Bronchial epithelial cell (primary cell): ENCODE data around the gene PDE8A. TPM values are rescaled to one million over a fixed set of nuclear protein-coding genes. Genes with fewer than 3 reads are reported as not detected.

ENCODE experiments used
- DNase-seq: peaks from one replicate; pipeline ENCODE4 v3.0.0-alpha.2; 2010; ENCODE audit warnings: low read depth
- FAIRE-seq: peaks from 2 replicates; lab custom pipeline; 2011; peaks lifted over from hg19 to GRCh38; lab: Jason Lieb, UNC
- H3K27me3 ChIP-seq: 2 replicates; pipeline ENCODE4 v1.5.1; 2011; ENCODE audit warnings: low read length; ENCODE audit not compliant: control insufficient read depth, insufficient read depth
- H3K36me3 ChIP-seq: 2 replicates; pipeline ENCODE4 v1.5.1; 2011; ENCODE audit warnings: low read length; ENCODE audit not compliant: control insufficient read depth, insufficient read depth
- H3K4me3 ChIP-seq: 2 replicates; pipeline ENCODE4 v1.5.1; 2011; ENCODE audit warnings: mild to moderate bottlenecking, low read depth, low read length, control low read depth
- total RNA-seq: library from RNA; depleted of rRNA; stranded (reverse); fragments of >200 nt; gene quantifications from 2 replicates; pipeline ENCODE4 v1.2.1, GENCODE V29; 2014
- TF ChIP-seq, protein P1 (sequence below): IDR thresholded peaks from 2 replicates; pipeline ENCODE4 v1.5.1; 2011; ENCODE audit warnings: mild to moderate bottlenecking, moderate library complexity, low read length, control low read depth, inconsistent platforms; ENCODE audit not compliant: insufficient read depth, severe bottlenecking

Gene PDE8A
- total RNA-seq, 1 donor from 2014 or later = 11.6 TPM

DNA sequence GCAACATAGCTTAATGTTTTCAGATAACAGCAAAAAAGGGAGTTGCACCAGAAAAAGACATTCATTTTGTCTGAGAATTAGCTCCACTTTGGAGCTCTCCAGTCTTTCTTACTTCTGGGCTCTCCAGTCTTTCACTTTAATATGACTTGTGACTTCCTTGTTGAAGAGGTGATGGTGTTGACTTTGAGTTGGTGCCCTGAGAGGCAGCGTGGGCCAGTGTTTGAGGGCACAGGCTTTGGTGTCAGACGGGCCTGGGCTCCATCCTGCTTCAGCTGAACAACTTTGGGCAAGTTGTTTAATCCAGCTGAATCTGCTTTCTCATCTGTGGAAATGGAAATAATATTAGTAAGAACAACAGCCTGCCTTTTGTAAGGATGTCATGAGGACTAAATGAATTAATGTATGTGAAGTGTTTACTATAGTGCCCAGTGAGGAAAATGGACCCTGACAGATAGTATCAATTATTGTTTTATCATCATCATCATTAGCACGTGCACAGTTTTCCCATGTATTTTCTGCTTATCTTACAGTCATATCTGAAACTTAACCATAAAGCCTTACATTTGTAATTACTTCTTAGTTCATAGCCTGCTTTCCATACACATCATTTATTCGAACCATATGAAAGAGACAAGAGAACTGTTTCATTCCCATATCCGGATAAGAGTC, 108.4 kb downstream of the PDE8A start:
- FAIRE-seq (no peak), DNase-seq (no peak)
- TF ChIP-seq, protein P1, sequence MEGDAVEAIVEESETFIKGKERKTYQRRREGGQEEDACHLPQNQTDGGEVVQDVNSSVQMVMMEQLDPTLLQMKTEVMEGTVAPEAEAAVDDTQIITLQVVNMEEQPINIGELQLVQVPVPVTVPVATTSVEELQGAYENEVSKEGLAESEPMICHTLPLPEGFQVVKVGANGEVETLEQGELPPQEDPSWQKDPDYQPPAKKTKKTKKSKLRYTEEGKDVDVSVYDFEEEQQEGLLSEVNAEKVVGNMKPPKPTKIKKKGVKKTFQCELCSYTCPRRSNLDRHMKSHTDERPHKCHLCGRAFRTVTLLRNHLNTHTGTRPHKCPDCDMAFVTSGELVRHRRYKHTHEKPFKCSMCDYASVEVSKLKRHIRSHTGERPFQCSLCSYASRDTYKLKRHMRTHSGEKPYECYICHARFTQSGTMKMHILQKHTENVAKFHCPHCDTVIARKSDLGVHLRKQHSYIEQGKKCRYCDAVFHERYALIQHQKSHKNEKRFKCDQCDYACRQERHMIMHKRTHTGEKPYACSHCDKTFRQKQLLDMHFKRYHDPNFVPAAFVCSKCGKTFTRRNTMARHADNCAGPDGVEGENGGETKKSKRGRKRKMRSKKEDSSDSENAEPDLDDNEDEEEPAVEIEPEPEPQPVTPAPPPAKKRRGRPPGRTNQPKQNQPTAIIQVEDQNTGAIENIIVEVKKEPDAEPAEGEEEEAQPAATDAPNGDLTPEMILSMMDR = no peak
- H3K4me3 ChIP-seq = no peak overlapping the region
- H3K36me3 ChIP-seq = peaks cover 3% of the 10 kb centered on the region
- no peaks in the 10 kb centered on the region for H3K27me3 ChIP-seq

DNA sequence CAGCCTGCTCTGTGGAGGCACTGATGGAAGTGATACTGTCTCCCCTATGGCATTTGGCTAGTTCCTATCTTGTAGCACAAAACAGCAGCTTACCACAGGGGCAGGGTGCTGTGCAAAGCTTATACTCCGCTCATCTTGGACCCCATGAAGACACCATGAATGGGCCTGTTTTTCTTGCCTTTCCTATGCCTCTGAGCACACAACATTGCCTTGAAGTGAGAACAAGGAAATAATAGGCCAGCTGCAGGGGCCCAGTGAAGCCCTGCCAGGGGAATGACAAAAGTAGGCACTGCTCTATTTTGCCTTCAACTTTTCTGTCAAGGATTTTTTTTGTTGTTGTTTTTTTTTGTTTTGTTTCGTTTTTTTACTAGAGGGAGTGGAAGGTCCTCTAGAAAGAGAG, 110.3 kb downstream of the PDE8A start:
- DNase-seq = no peak

DNA sequence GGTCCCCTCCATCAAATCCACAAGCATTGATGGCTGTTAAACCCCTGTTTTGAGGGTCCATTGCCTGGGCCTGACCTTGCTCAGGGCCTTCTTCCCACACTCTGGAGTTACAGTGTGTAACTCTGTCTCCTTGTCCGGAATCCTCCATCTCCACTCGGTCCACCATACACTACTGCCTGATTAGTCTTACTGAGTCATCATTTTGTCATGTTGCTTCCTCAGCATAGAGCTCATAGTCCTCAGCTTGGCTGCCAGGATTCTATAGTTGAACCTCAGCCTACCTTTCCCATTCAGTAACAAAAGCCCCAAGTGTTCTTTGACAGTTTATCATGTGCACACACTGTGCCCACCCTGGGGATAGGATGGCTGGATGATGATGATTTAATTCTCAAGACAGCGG, 113.0 kb downstream of the PDE8A start:
- H3K36me3 ChIP-seq = peaks cover 3% of the 10 kb centered on the region
- TF ChIP-seq, protein P1 = no peak
- peak; percentile 54 for DNase-seq
- no peak for FAIRE-seq
- H3K4me3 ChIP-seq = no peak overlapping the region
- no peaks in the 10 kb centered on the region for H3K27me3 ChIP-seq

More for the DNA sequence above, 110.3 kb downstream of the PDE8A start:
- Histone ChIP-seq H3K27me3 (no peaks in the 10 kb centered on the region), H3K36me3 (peaks cover 3% of the 10 kb centered on the region), H3K4me3 (no peak overlapping the region)
- FAIRE-seq = no peak
- TF ChIP-seq, protein P1 = no peak

DNA sequence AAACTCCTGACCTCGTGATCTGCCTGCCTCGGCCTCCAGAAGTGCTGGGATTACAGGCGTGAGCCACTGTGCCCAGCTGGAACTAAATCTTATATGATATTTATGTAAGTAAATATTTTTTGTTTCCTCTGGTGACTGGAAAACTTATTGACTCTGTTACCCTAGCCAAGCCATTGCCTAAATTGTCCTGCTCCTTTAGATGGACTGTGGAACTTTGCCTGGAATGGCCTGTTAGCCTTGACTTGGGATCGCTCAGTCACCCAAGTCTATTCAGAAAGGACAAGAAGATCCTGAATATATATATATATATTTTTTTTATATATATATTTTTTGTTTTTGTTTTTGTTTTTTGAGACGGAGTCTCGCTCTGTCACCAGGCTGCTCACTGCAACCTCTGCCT, 113.9 kb downstream of the PDE8A start:
- no peak overlapping the region for H3K4me3 ChIP-seq
- peaks cover 2% of the 10 kb centered on the region for H3K36me3 ChIP-seq
- no peak for FAIRE-seq
- TF ChIP-seq, protein P1 = no peak
- DNase-seq = no peak
- no peaks in the 10 kb centered on the region for H3K27me3 ChIP-seq

DNA sequence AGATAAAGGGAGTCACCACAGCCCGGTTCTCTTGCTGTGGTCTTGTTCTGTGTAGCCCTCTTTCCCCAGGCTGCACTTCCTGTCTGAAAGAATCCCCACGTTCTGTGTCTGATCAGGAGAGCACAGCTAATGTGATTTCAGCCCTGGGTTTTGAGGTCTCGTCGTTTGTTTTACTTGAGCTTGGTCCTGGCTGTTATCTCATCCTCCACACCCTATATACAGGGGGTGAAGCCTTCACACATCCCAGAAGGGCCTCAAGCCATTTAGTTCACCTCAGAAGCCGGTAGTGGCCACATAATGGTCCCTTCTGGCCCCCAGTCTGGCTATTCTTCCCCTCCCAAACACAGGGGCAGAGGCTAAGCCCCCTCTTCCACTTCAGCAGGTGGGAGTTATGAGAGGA, 115.6 kb downstream of the PDE8A start:
- H3K36me3 ChIP-seq = peaks cover 2% of the 10 kb centered on the region
- TF ChIP-seq, protein P1 = no peak
- FAIRE-seq (no peak), DNase-seq (no peak)
- no peak overlapping the region for H3K4me3 ChIP-seq
- no peaks in the 10 kb centered on the region for H3K27me3 ChIP-seq

DNA sequence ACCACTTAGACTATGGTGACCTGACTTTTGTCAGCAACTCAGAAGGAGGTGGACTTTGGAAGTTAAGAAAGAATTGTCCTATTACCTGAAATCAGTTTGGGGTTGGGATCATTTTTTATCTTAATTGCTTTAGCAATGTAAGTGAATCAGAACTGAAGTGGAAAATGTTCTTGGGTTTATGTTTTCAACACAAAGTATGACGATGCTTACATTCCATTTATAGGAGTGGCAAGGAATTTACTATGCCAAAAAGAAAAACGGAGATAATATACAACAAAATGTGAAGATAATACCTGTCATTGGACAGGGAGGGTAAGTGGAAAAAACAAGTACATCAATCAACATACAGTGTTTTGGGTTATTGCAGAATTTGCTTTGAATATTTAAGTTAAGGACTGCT, 116.1 kb downstream of the PDE8A start:
- no peak for FAIRE-seq
- DNase-seq = peak; percentile 47
- TF ChIP-seq, protein P1 = no peak
- no peak overlapping the region for H3K4me3 ChIP-seq
- no peaks in the 10 kb centered on the region for H3K27me3 ChIP-seq
- no peaks in the 10 kb centered on the region for H3K36me3 ChIP-seq
